Endothelial cell of umbilical vein (primary cell): ENCODE results near the gene AURKA. TPM values are rescaled to one million over a fixed set of nuclear protein-coding genes. Genes with fewer than 3 reads are reported as not detected.

Experiments
- BruUV-seq: library from RNA; stranded (reverse); fragments of 400-500 nt; replicated peaks from 2 replicates; lab custom pipeline; 2021; lab: Mats Ljungman, UMichigan
- CTCF ChIA-PET: fragments of 300-600, 350-600 bp; sonication (Branson Sonifier 250); formaldehyde crosslinking; loops from one replicate; lab custom pipeline; 2021; ENCODE audit warnings: antibody characterized with exemption, inconsistent platforms; lab: Charles Lee
- POLR2A ChIA-PET: fragments of 300-600, 350-600 bp; sonication (Branson Sonifier 250); formaldehyde crosslinking; loops from one replicate; lab custom pipeline; 2021; ENCODE audit warnings: antibody characterized with exemption, inconsistent platforms; lab: Charles Lee
- DNase-seq: peaks from one replicate; pipeline ENCODE4 v3.0.0-alpha.2; 2011; ENCODE audit warnings: low read depth, low spot score
- FAIRE-seq: peaks from 2 replicates; lab custom pipeline; 2011; peaks lifted over from hg19 to GRCh38; lab: Jason Lieb, UNC
- H2AFZ ChIP-seq: 2 replicates; pipeline ENCODE4 v1.6.0; 2012; ENCODE audit warnings: low read depth, low read length, control low read depth, inconsistent platforms
- H3K27ac ChIP-seq: 2 replicates; pipeline ENCODE4 v1.5.1; 2011; ENCODE audit warnings: low read depth, mild to moderate bottlenecking, control low read depth, low read length, moderate library complexity; ENCODE audit not compliant: insufficient read depth
- H3K27me3 ChIP-seq, 2 experiments: 2 replicates each; pipeline versions ENCODE4 v1.6.0 to v1.6.1; 2011; ENCODE audit warnings: low read length in 2 of 2, mixed read lengths in 1 of 2; ENCODE audit not compliant: control insufficient read depth in 2 of 2, insufficient read depth in 2 of 2
- H3K36me3 ChIP-seq, 2 experiments: 2 replicates in 1 of 2; 3 replicates in 1 of 2; pipeline ENCODE4 v1.5.1; 2011; ENCODE audit warnings: low read length in 2 of 2, mild to moderate bottlenecking in 1 of 2, moderate library complexity in 1 of 2; ENCODE audit not compliant: control insufficient read depth in 2 of 2, insufficient read depth in 2 of 2; ENCODE audit errors: extremely low read depth in 1 of 2
- H3K4me1 ChIP-seq: 3 replicates; pipeline ENCODE4 v1.5.1; 2011; ENCODE audit warnings: mild to moderate bottlenecking, low read length; ENCODE audit not compliant: control insufficient read depth, insufficient read depth; ENCODE audit errors: extremely low read depth
- H3K4me2 ChIP-seq: 2 replicates; pipeline ENCODE4 v1.6.1; 2011; ENCODE audit warnings: low read length, control low read depth, mixed read lengths; ENCODE audit not compliant: insufficient read depth
- H3K4me3 ChIP-seq, 3 experiments: fragments of 200-600 bp in 1 of 3; sonication (generic), shearing (Covaris generic) in 1 of 3; replicated peaks in 1 of 3; 2 replicates each; pipeline ENCODE4 v1.5.1; 2011 to 2016; ENCODE audit warnings: control low read depth in 3 of 3, low read length in 3 of 3, mild to moderate bottlenecking in 2 of 3, inconsistent platforms in 1 of 3, low read depth in 1 of 3, moderate library complexity in 1 of 3; ENCODE audit not compliant: insufficient read depth in 1 of 3
- H3K79me2 ChIP-seq: 2 replicates; pipeline ENCODE4 v1.6.0; 2012; ENCODE audit warnings: low read length, inconsistent platforms; ENCODE audit not compliant: control insufficient read depth, insufficient read depth
- H3K9ac ChIP-seq: replicated peaks from 2 replicates; pipeline ENCODE3; 2011; ENCODE audit warnings: low read length, control low read depth; ENCODE audit not compliant: insufficient read depth; ENCODE audit errors: extremely low read depth
- H3K9me1 ChIP-seq: replicated peaks from 3 replicates; pipeline ENCODE4 v1.6.0; 2011; ENCODE audit warnings: mild to moderate bottlenecking, low read length; ENCODE audit not compliant: control insufficient read depth, insufficient read depth; ENCODE audit errors: extremely low read depth
- H3K9me3 ChIP-seq: replicated peaks from 2 replicates; pipeline ENCODE4 v1.5.1; 2012; ENCODE audit warnings: low read length, inconsistent platforms; ENCODE audit not compliant: control insufficient read depth, insufficient read depth
- H4K20me1 ChIP-seq: replicated peaks from 2 replicates; pipeline ENCODE3; 2011; ENCODE audit warnings: mild to moderate bottlenecking, low read length; ENCODE audit not compliant: control insufficient read depth, insufficient read depth; ENCODE audit errors: extremely low read depth
- CTCF ChIP-seq, 2 donors: IDR thresholded peaks; 1 replicate in 1 of 2; 2 replicates in 1 of 2; pipeline ENCODE4 v1.5.1; 2011; ENCODE audit warnings: low read length in 2 of 2, mild to moderate bottlenecking in 2 of 2, moderate library complexity in 2 of 2, control low read depth in 1 of 2, inconsistent platforms in 1 of 2, low read depth in 1 of 2; ENCODE audit not compliant: insufficient read depth in 1 of 2; ENCODE audit errors: extremely low read depth in 1 of 2
- EZH2 ChIP-seq: IDR thresholded peaks from 2 replicates; pipeline ENCODE4 v1.6.1; 2012; ENCODE audit warnings: borderline replicate concordance, low read depth, mild to moderate bottlenecking, moderate library complexity, low read length, inconsistent platforms; ENCODE audit not compliant: severe bottlenecking
- FOS ChIP-seq: IDR thresholded peaks from 2 replicates; pipeline ENCODE4 v1.6.1; 2011; ENCODE audit warnings: mild to moderate bottlenecking, low read length, moderate library complexity, borderline replicate concordance; ENCODE audit not compliant: insufficient read depth
- GATA2 ChIP-seq: IDR thresholded peaks from 2 replicates; pipeline ENCODE4 v1.7.0; 2011; ENCODE audit warnings: low read depth, mild to moderate bottlenecking, moderate library complexity, mixed read lengths, low read length; ENCODE audit not compliant: insufficient read length, insufficient read depth
- JUN ChIP-seq: IDR thresholded peaks from 2 replicates; pipeline ENCODE4 v1.6.1; 2011; ENCODE audit warnings: borderline replicate concordance, low read depth; ENCODE audit not compliant: insufficient read length, insufficient read depth
- MYC ChIP-seq: IDR thresholded peaks from one replicate; pipeline ENCODE4 v1.6.1; 2011; ENCODE audit warnings: mild to moderate bottlenecking, low read depth, low read length
- POLR2A ChIP-seq: IDR thresholded peaks from 2 replicates; pipeline ENCODE4 v1.6.1; 2012; ENCODE audit warnings: low read depth, mild to moderate bottlenecking, control low read depth, low read length
- POLR2AphosphoS5 ChIP-seq: IDR thresholded peaks from 2 replicates; pipeline ENCODE4 v1.6.1; 2012; ENCODE audit warnings: low read depth, mild to moderate bottlenecking, control low read depth, low read length, moderate library complexity; ENCODE audit not compliant: insufficient read depth
- dilution Hi-C: fragments of 300-500 bp; cut with MboI; formaldehyde crosslinking; loops from one replicate; pipeline ENCODE4 v1.15.0; 2019; ENCODE audit warnings: low sequenced_read_pairs; ENCODE audit not compliant: extremely low pct_ligation_motif_present
- intact Hi-C: fragments of 100-400 bp; cut with micrococcal nuclease; formaldehyde crosslinking; loops from one replicate; pipeline ENCODE4 v1.10.0; 2022
- polyA plus RNA-seq, 4 experiments: library from polyadenylated mRNA; depleted of rRNA in 3 of 4; stranded (reverse) in 3 of 4; unstranded in 1 of 4; fragments of >200 nt; gene quantifications; 2 replicates each; pipeline versions ENCODE4 v1.2.1 to v1.2.3, GENCODE V29; 2011 to 2012; ENCODE audit warnings: missing spikeins in 1 of 4
- total RNA-seq: library from RNA; stranded (reverse); gene quantifications from 2 replicates; pipeline ENCODE4 v1.2.3, GENCODE V29; 2021
- TF ChIP-seq, protein P1 (sequence below): IDR thresholded peaks from 2 replicates; pipeline ENCODE4 v1.6.1; 2011; ENCODE audit not compliant: insufficient read depth, insufficient read length

AURKA gene
- total and polyA plus RNA-seq, 2 donors (not counting 3 experiments of a cell fraction or from before 2014, with no cell fraction given): 33.1 to 56.9 TPM

DNA sequence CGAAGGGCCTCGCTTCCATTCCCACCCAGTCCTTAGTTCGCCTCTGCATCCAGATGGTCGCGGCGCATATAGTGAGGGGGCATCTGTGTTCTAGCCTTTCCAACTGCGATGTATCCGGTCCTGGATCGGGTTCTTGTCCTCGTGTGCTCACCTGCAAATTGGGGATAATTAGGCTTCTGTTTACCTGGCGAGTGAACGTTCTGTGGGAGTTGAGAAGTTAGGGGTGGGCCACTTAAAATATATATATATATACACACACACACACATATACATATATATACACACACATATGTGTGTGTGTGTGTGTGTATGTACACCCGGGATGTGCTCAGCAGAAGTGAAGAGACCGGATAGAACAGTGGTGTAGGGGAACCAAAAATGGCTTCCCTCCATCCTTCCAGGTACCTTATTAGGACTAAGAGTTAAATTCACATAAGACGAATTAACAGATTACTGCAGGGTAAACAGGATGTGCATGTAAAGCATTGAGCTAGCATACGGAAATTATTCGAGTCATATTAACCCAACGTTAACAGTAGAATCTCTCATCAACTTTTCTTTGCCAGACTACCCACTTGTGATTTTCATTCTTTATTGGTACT, 967 bp upstream of the AURKA start:
- intact Hi-C loops (loop anchor here (1.0 kb wide), 3 partner anchors 29 to 75 kb away; partner anchors contain the start of genes FAM210B and RTF2), dilution Hi-C loops (no loop called here)
- no peaks in the 10 kb centered on the region for H4K20me1 ChIP-seq
- H3K27ac ChIP-seq: peak overlapping the region; percentile 50
- H3K36me3 ChIP-seq: peaks cover 13 to 17% of the 10 kb centered on the region in 2 experiments
- H3K9ac ChIP-seq: peak overlapping the region; percentile 81
- H3K4me3 ChIP-seq: peak overlapping the region; percentile 52 to 79 (median 78)
- H3K9me1 ChIP-seq: no peaks in the 10 kb centered on the region
- peak; percentile 55 for FAIRE-seq
- H3K9me3 ChIP-seq: no peaks in the 10 kb centered on the region
- H3K27me3 ChIP-seq: no peaks in the 10 kb centered on the region
- CTCF ChIA-PET: interaction anchor here (0.8 to 1.8 kb wide), 2 partner anchors 29 to 33 kb away, joined by 3 to 5 read pairs; no protein-coding TSS in a partner anchor
- H2AFZ ChIP-seq: peak overlapping the region; percentile 33
- peaks cover 14% of the 10 kb centered on the region for H3K4me1 ChIP-seq
- H3K4me2 ChIP-seq: peak overlapping the region; percentile 82
- no peak for TF ChIP-seq CTCF (IDR thresholded peaks at IDR 0.05; ENCODE audit: extremely low read depth in 1 of 2, insufficient read depth in 1 of 2, low read depth in 1 of 2, low read length in 2 of 2)
- no peak for TF ChIP-seq POLR2AphosphoS5
- TF ChIP-seq FOS: no peak
- TF ChIP-seq POLR2A: no peak
- no peak for TF ChIP-seq GATA2
- TF ChIP-seq JUN: no peak
- TF ChIP-seq, protein P1, sequence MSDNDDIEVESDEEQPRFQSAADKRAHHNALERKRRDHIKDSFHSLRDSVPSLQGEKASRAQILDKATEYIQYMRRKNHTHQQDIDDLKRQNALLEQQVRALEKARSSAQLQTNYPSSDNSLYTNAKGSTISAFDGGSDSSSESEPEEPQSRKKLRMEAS: no peak
- no peak for TF ChIP-seq MYC
- TF ChIP-seq EZH2: no peak
- BruUV-seq: no TSS peak
- DNase-seq: peak; percentile 24
- POLR2A ChIA-PET: interaction anchor here (1.5 kb wide), 1 partner anchor 34 kb away, joined by 6 read pairs; the partner anchor contains the start of gene FAM210B
- peaks cover 61% of the 10 kb centered on the region for H3K79me2 ChIP-seq
